Measurements from ENCODE around the gene MORN1.

MORN1 gene

GRCh38 chr1:2372551-2373490 lies 18.5 kb downstream of the MORN1 start:
- DNase-seq, result no peak

- no peak for DNase-seq
Measured at GRCh38 chr1:2368053-2368744, 23.2 kb downstream of the MORN1 start.

GRCh38 chr1:2363847-2364513 lies 27.4 kb downstream of the MORN1 start:
- DNase-seq, result no peak

- no peak for DNase-seq
Measured at GRCh38 chr1:2360588-2361364, 30.6 kb downstream of the MORN1 start.

- no peak for DNase-seq
Measured at GRCh38 chr1:2358651-2359640, 32.4 kb downstream of the MORN1 start.

- DNase-seq, result no peak
Measured at GRCh38 chr1:2358072-2358471, 33.3 kb downstream of the MORN1 start.

- DNase-seq, result no peak
Measured at GRCh38 chr1:2356911-2357845, 34.2 kb downstream of the MORN1 start.

GRCh38 chr1:2356401-2356800 lies 35.0 kb downstream of the MORN1 start:
- DNase-seq, result no peak

GRCh38 chr1:2355373-2356261 lies 35.7 kb downstream of the MORN1 start:
- no peak for DNase-seq

- no peak for DNase-seq
Measured at GRCh38 chr1:2354511-2355372, 36.6 kb downstream of the MORN1 start.

GRCh38 chr1:2353551-2354438 lies 37.6 kb downstream of the MORN1 start:
- no peak for DNase-seq

GRCh38 chr1:2352897-2353550 lies 38.3 kb downstream of the MORN1 start:
- no peak for DNase-seq

GRCh38 chr1:2352341-2352896 lies 38.9 kb downstream of the MORN1 start:
- DNase-seq, result no peak

GRCh38 chr1:2351723-2352122 lies 39.6 kb downstream of the MORN1 start:
- DNase-seq, result no peak

- no peak for DNase-seq
Measured at GRCh38 chr1:2350911-2351655, 40.3 kb downstream of the MORN1 start.

- no peak for DNase-seq
Measured at GRCh38 chr1:2350501-2350900, 40.9 kb downstream of the MORN1 start.
